GM23338 (cell line): ENCODE results near the gene CNNM1. TPM values are rescaled to one million over a fixed set of nuclear protein-coding genes. Genes with fewer than 3 reads are reported as not detected.

Source experiments
- ATAC-seq: fragments of 200-7000 bp; cut with Tn5 transposase; 3 replicates; pipeline ENCODE4 v1.9.1; 2020
- DNase-seq: peaks from one replicate; pipeline ENCODE4 v3.0.0-alpha.2; 2015; ENCODE audit warnings: low spot score
- H2AFZ ChIP-seq: fragments of 200-600 bp; sonication (generic); 2 replicates; pipeline ENCODE4 v1.8.0; 2016; ENCODE audit warnings: antibody characterized with exemption, mild to moderate bottlenecking, moderate library complexity
- H3F3A ChIP-seq: fragments of 200-600 bp; sonication (generic); replicated peaks from 2 replicates; pipeline ENCODE4 v1.8.0; 2017; ENCODE audit warnings: antibody characterized with exemption, mixed run types, low read depth
- H3K27ac ChIP-seq: fragments of 200-600 bp; sonication (generic); 2 replicates; pipeline ENCODE4 v1.6.1; 2016; ENCODE audit warnings: low read depth
- H3K27me3 ChIP-seq: fragments of 200-600 bp; sonication (generic); 2 replicates; pipeline ENCODE4 v1.8.0; 2016; ENCODE audit warnings: mild to moderate bottlenecking, mixed run types, moderate library complexity; ENCODE audit not compliant: insufficient read depth
- H3K36me3 ChIP-seq: fragments of 200-600 bp; sonication (generic); 2 replicates; pipeline ENCODE4 v1.8.0; 2016; ENCODE audit warnings: mild to moderate bottlenecking; ENCODE audit not compliant: insufficient read depth
- H3K4me1 ChIP-seq: fragments of 200-600 bp; sonication (generic); 2 replicates; pipeline ENCODE4 v1.8.0; 2016; ENCODE audit warnings: mild to moderate bottlenecking, moderate library complexity; ENCODE audit not compliant: insufficient read depth
- H3K4me2 ChIP-seq: fragments of 200-600 bp; sonication (generic); 2 replicates; pipeline ENCODE4 v1.7.1; 2017; ENCODE audit warnings: mixed run types
- H3K4me3 ChIP-seq: fragments of 200-600 bp; sonication (generic); 2 replicates; pipeline ENCODE4 v1.6.1; 2016; ENCODE audit warnings: mixed run types
- H3K79me2 ChIP-seq: fragments of 200-600 bp; sonication (generic); replicated peaks from 2 replicates; pipeline ENCODE4 v1.8.0; 2017; ENCODE audit warnings: mild to moderate bottlenecking; ENCODE audit not compliant: insufficient read depth
- H3K9me2 ChIP-seq: fragments of 200-600 bp; sonication (generic); 2 replicates; pipeline ENCODE4 v1.8.0; 2017; ENCODE audit not compliant: insufficient read depth
- H4K20me1 ChIP-seq: fragments of 200-600 bp; sonication (generic); replicated peaks from 2 replicates; pipeline ENCODE4 v1.8.0; 2017; ENCODE audit warnings: mild to moderate bottlenecking; ENCODE audit not compliant: insufficient read depth
- H3K27ac Mint-ChIP-seq: 2 replicates; pipeline ENCODE4 v1.8.0; 2020; ENCODE audit warnings: inconsistent platforms, mild to moderate bottlenecking, moderate library complexity, mixed read lengths
- H3K27me3 Mint-ChIP-seq: 3 replicates; pipeline ENCODE4 v1.8.0; 2022; ENCODE audit warnings: low read depth, mild to moderate bottlenecking, moderate library complexity, mixed read lengths, inconsistent platforms; ENCODE audit not compliant: insufficient read depth, poor library complexity
- H3K36me3 Mint-ChIP-seq: 3 replicates; pipeline ENCODE4 v1.8.0; 2021; ENCODE audit warnings: low read depth, mild to moderate bottlenecking, inconsistent platforms, moderate library complexity, mixed read lengths
- H3K4me1 Mint-ChIP-seq: 3 replicates; pipeline ENCODE4 v1.8.0; 2020; ENCODE audit warnings: mild to moderate bottlenecking, inconsistent platforms, mixed read lengths
- H3K4me3 Mint-ChIP-seq: 3 replicates; pipeline ENCODE4 v1.8.0; 2021; ENCODE audit warnings: moderate library complexity, mild to moderate bottlenecking, inconsistent platforms, mixed read lengths
- H3K9me3 Mint-ChIP-seq: 3 replicates; pipeline ENCODE4 v1.8.0; 2020; ENCODE audit warnings: moderate library complexity, mild to moderate bottlenecking, inconsistent platforms, mixed read lengths
- CREB1 ChIP-seq: fragments of 250-450 bp; sonication (Bioruptor Pico); IDR thresholded peaks from 2 replicates; pipeline ENCODE4 v1.5.0; 2020; ENCODE audit warnings: low read depth, mild to moderate bottlenecking, moderate library complexity
- EZH2 ChIP-seq: fragments of 200-600 bp; sonication (generic); IDR thresholded peaks from one replicate; pipeline ENCODE4 v1.8.0; 2017; ENCODE audit warnings: antibody characterized with exemption, mild to moderate bottlenecking, low read depth; ENCODE audit not compliant: unreplicated experiment
- EZH2phosphoT487 ChIP-seq: fragments of 200-600 bp; sonication (generic); IDR thresholded peaks from one replicate; pipeline ENCODE4 v1.8.1; 2018; ENCODE audit warnings: antibody characterized with exemption; ENCODE audit not compliant: unreplicated experiment
- JUNB ChIP-seq: IDR thresholded peaks from one replicate; pipeline ENCODE4 v1.6.1; 2016; ENCODE audit warnings: antibody characterized with exemption; ENCODE audit not compliant: unreplicated experiment
- NANOG ChIP-seq: IDR thresholded peaks from 2 replicates; pipeline ENCODE4 v1.6.1; 2016; ENCODE audit warnings: antibody characterized with exemption, borderline replicate concordance
- POLR2AphosphoS5 ChIP-seq: IDR thresholded peaks from 2 replicates; pipeline ENCODE4 v1.6.1; 2016; ENCODE audit warnings: antibody characterized with exemption, low read depth
- STAT1 ChIP-seq: IDR thresholded peaks from one replicate; pipeline ENCODE4 v1.6.1; 2016; ENCODE audit warnings: antibody characterized with exemption; ENCODE audit not compliant: unreplicated experiment
- ZNF331 ChIP-seq: fragments of 250-450 bp; sonication (Bioruptor Pico); IDR thresholded peaks from 2 replicates; pipeline ENCODE4 v1.5.0; 2020; ENCODE audit warnings: low read depth, mild to moderate bottlenecking, moderate library complexity
- polyA plus RNA-seq: library from polyadenylated mRNA; unstranded; fragments of >200 nt; fragmentation: Nextera tagmentation; extraction: Ambion mirVana; gene quantifications from 2 replicates; pipeline ENCODE4 v1.2.1, GENCODE V29; 2016
- total RNA-seq: library from RNA; depleted of rRNA; stranded (reverse); fragments of >200 nt; shearing (Covaris generic); gene quantifications from 2 replicates; pipeline ENCODE4 v1.2.3, GENCODE V29; 2014
- TF ChIP-seq, protein P1 (sequence below): IDR thresholded peaks from 2 replicates; pipeline ENCODE4 v1.6.1; 2016; ENCODE audit warnings: antibody characterized with exemption
- TF ChIP-seq, protein P2 (sequence below): fragments of 250-450 bp; sonication (Bioruptor Pico); IDR thresholded peaks from 2 replicates; pipeline ENCODE4 v1.5.0; 2020; ENCODE audit warnings: mild to moderate bottlenecking, moderate library complexity

The CNNM1 gene
- total and polyA plus RNA-seq, 2 experiments from 2014 or later = 0.52 to 0.90 TPM

DNA sequence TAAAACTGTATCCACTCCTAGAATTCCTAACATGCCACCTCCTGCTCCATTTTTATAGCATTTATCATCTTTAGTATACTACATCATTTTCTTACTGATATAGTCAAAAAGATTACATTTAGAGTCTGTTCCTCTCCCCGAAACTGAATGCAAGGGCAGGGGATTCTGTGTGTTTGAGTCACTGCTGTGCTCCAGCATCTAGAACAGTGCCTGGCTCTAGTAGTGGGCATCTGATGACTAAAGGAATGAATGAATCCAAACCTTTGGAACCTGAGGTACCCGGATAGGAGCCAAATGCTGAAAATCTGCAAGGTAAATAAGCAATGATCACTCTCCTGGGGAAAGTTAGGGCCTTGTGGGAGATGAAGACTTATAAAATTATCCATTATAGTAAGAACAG is 82.4 kb downstream of the CNNM1 start:
- no peak for DNase-seq
- TF ChIP-seq EZH2 (no peak), EZH2phosphoT487 (no peak), JUNB (no peak), NANOG (no peak), CREB1 (CRISPR knock-in tag) (no peak), POLR2AphosphoS5 (no peak), ZNF331 (CRISPR knock-in tag) (no peak), STAT1 (no peak)
- TF ChIP-seq, protein P1, sequence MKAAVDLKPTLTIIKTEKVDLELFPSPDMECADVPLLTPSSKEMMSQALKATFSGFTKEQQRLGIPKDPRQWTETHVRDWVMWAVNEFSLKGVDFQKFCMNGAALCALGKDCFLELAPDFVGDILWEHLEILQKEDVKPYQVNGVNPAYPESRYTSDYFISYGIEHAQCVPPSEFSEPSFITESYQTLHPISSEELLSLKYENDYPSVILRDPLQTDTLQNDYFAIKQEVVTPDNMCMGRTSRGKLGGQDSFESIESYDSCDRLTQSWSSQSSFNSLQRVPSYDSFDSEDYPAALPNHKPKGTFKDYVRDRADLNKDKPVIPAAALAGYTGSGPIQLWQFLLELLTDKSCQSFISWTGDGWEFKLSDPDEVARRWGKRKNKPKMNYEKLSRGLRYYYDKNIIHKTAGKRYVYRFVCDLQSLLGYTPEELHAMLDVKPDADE = no peak
- TF ChIP-seq, protein P2, sequence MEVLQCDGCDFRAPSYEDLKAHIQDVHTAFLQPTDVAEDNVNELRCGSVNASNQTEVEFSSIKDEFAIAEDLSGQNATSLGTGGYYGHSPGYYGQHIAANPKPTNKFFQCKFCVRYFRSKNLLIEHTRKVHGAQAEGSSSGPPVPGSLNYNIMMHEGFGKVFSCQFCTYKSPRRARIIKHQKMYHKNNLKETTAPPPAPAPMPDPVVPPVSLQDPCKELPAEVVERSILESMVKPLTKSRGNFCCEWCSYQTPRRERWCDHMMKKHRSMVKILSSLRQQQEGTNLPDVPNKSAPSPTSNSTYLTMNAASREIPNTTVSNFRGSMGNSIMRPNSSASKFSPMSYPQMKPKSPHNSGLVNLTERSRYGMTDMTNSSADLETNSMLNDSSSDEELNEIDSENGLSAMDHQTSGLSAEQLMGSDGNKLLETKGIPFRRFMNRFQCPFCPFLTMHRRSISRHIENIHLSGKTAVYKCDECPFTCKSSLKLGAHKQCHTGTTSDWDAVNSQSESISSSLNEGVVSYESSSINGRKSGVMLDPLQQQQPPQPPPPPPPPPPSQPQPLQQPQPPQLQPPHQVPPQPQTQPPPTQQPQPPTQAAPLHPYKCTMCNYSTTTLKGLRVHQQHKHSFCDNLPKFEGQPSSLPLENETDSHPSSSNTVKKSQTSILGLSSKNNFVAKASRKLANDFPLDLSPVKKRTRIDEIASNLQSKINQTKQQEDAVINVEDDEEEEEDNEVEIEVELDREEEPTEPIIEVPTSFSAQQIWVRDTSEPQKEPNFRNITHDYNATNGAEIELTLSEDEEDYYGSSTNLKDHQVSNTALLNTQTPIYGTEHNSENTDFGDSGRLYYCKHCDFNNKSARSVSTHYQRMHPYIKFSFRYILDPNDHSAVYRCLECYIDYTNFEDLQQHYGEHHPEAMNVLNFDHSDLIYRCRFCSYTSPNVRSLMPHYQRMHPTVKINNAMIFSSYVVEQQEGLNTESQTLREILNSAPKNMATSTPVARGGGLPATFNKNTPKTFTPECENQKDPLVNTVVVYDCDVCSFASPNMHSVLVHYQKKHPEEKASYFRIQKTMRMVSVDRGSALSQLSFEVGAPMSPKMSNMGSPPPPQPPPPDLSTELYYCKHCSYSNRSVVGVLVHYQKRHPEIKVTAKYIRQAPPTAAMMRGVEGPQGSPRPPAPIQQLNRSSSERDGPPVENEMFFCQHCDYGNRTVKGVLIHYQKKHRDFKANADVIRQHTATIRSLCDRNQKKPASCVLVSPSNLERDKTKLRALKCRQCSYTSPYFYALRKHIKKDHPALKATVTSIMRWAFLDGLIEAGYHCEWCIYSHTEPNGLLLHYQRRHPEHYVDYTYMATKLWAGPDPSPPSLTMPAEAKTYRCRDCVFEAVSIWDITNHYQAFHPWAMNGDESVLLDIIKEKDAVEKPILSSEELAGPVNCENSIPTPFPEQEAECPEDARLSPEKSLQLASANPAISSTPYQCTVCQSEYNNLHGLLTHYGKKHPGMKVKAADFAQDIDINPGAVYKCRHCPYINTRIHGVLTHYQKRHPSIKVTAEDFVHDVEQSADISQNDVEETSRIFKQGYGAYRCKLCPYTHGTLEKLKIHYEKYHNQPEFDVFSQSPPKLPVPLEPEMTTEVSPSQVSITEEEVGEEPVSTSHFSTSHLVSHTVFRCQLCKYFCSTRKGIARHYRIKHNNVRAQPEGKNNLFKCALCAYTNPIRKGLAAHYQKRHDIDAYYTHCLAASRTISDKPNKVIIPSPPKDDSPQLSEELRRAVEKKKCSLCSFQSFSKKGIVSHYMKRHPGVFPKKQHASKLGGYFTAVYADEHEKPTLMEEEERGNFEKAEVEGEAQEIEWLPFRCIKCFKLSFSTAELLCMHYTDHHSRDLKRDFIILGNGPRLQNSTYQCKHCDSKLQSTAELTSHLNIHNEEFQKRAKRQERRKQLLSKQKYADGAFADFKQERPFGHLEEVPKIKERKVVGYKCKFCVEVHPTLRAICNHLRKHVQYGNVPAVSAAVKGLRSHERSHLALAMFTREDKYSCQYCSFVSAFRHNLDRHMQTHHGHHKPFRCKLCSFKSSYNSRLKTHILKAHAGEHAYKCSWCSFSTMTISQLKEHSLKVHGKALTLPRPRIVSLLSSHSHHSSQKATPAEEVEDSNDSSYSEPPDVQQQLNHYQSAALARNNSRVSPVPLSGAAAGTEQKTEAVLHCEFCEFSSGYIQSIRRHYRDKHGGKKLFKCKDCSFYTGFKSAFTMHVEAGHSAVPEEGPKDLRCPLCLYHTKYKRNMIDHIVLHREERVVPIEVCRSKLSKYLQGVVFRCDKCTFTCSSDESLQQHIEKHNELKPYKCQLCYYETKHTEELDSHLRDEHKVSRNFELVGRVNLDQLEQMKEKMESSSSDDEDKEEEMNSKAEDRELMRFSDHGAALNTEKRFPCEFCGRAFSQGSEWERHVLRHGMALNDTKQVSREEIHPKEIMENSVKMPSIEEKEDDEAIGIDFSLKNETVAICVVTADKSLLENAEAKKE (CRISPR knock-in tag) = no peak
- peaks cover 13% of the 10 kb centered on the region; the same call in 2 of the 3 replicates for H3K4me1 Mint-ChIP-seq

More for the DNA sequence above, 82.4 kb downstream of the CNNM1 start:
- Histone ChIP-seq H3K79me2 (peaks cover 16% of the 10 kb centered on the region), H3K27ac (no peak overlapping the region), H3F3A (no peaks in the 10 kb centered on the region), H3K4me1 (no peaks in the 10 kb centered on the region), H3K4me3 (no peak overlapping the region), H3K9me2 (no peaks in the 10 kb centered on the region), H4K20me1 (peaks cover 14% of the 10 kb centered on the region), H3K4me2 (no peak overlapping the region), H2AFZ (no peak overlapping the region), H3K36me3 (no peaks in the 10 kb centered on the region), H3K27me3 (no peaks in the 10 kb centered on the region)
- no peak overlapping the region for H3K27ac Mint-ChIP-seq
- ATAC-seq = no peak
- peaks cover 5% of the 10 kb centered on the region for H3K27me3 Mint-ChIP-seq
- no peak overlapping the region for H3K4me3 Mint-ChIP-seq
- no peaks in the 10 kb centered on the region for H3K9me3 Mint-ChIP-seq
- H3K36me3 Mint-ChIP-seq = peaks cover 6% of the 10 kb centered on the region; the same call in 2 of the 3 replicates
